Thymus (tissue), 11 donors: ENCODE results near the gene SALL3. TPM values are rescaled to one million over a fixed set of nuclear protein-coding genes. Genes with fewer than 3 reads are reported as not detected.
"Not testable (repeated sequence)": the region's sequence is repeated elsewhere in the genome, so short reads cannot be mapped to it uniquely, and the experiment has no call there.

Experiments
- DNase-seq, 9 donors: peaks; one replicate each; pipeline ENCODE4 v3.0.0-alpha.2; 2013; ENCODE audit warnings: low spot score in 9 of 9, low read depth in 6 of 9, missing footprints in 1 of 9
- H3K27ac ChIP-seq, 2 donors: one replicate each; pipeline ENCODE4 v1.5.1; 2013; ENCODE audit warnings: control low read depth in 1 of 2, low read depth in 1 of 2, low read length in 1 of 2, mild to moderate bottlenecking in 1 of 2, moderate library complexity in 1 of 2
- H3K27me3 ChIP-seq, 2 donors: one replicate each; pipeline ENCODE4 v1.5.1; 2013; ENCODE audit warnings: low read length in 1 of 2; ENCODE audit not compliant: control insufficient read depth in 2 of 2, insufficient read depth in 1 of 2
- H3K36me3 ChIP-seq, 2 donors: one replicate each; pipeline ENCODE4 v1.5.1; 2013; ENCODE audit warnings: low read length in 1 of 2, mild to moderate bottlenecking in 1 of 2, moderate library complexity in 1 of 2; ENCODE audit not compliant: control insufficient read depth in 2 of 2, insufficient read depth in 2 of 2
- H3K4me1 ChIP-seq, 2 donors: one replicate each; pipeline ENCODE4 v1.5.1; 2013; ENCODE audit warnings: low read length in 2 of 2; ENCODE audit not compliant: control insufficient read depth in 2 of 2, insufficient read depth in 2 of 2
- H3K4me3 ChIP-seq, 2 donors: one replicate each; pipeline ENCODE4 v1.5.1; 2013; ENCODE audit warnings: low read length in 2 of 2, control low read depth in 1 of 2, mild to moderate bottlenecking in 1 of 2
- H3K9me3 ChIP-seq, 2 donors: one replicate each; pipeline ENCODE4 v1.5.1; 2013; ENCODE audit warnings: low read length in 1 of 2, mild to moderate bottlenecking in 1 of 2; ENCODE audit not compliant: control insufficient read depth in 2 of 2, insufficient read depth in 1 of 2
- WGBS: extraction: QIAGEN DNeasy Blood & Tissue Kit; methylation state at CpG from one replicate; pipeline ENCODE4 v1.1.7; 2013; 5-methylcytosine and 5-hydroxymethylcytosine counted together
- polyA plus RNA-seq: library from polyadenylated mRNA; stranded (reverse); fragments of 200-250 nt; gene quantifications from one replicate; pipeline ENCODE4 v1.2.3, GENCODE V29; 2013
- total RNA-seq: library from RNA; stranded (reverse); fragments of 120-200 nt; gene quantifications from one replicate; pipeline ENCODE4 v1.2.4, GENCODE V29; 2013
- donor health status: healthy.

Gene SALL3
- total and polyA plus RNA-seq, 2 donors: under 0.01 to 0.02 TPM

- H3K4me1 ChIP-seq: no peaks in the 10 kb centered on the region
- 85% methylated on average over 17 of the region's 17 CpGs for WGBS
- no peaks in the 10 kb centered on the region for H3K27me3 ChIP-seq
- H3K4me3 ChIP-seq: no peak overlapping the region
- H3K9me3 ChIP-seq: peaks cover 0 to 8% of the 10 kb centered on the region in 2 donors
- H3K27ac ChIP-seq: no peak overlapping the region
- no peak for DNase-seq
- H3K36me3 ChIP-seq: no peaks in the 10 kb centered on the region
These were observed 24.6 kb upstream of the SALL3 start for GRCh38 chr18:78955051-78955450.

- whole genome bisulfite sequencing: 92% methylated on average over 14 of the region's 14 CpGs
- Histone ChIP-seq H3K4me1 (no peaks in the 10 kb centered on the region), H3K9me3 (peaks cover 0 to 5% of the 10 kb centered on the region in 2 donors), H3K36me3 (no peaks in the 10 kb centered on the region), H3K27me3 (no peaks in the 10 kb centered on the region), H3K4me3 (no peak overlapping the region), H3K27ac (no peak overlapping the region)
- no peak for DNase-seq
These were observed 22.5 kb upstream of the SALL3 start for GRCh38 chr18:78957140-78957539.

- DNase-seq: no peak
- 93% methylated on average over 6 of the region's 6 CpGs for WGBS
- Histone ChIP-seq H3K36me3 (no peaks in the 10 kb centered on the region), H3K9me3 (peaks cover 0 to 5% of the 10 kb centered on the region in 2 donors), H3K27me3 (no peaks in the 10 kb centered on the region), H3K4me1 (no peaks in the 10 kb centered on the region), H3K4me3 (no peak overlapping the region), H3K27ac (no peak overlapping the region)
These were observed 18.9 kb upstream of the SALL3 start for GRCh38 chr18:78960709-78961108.

- WGBS: 88% methylated on average over 7 of the region's 7 CpGs
- H3K36me3 ChIP-seq: no peaks in the 10 kb centered on the region
These were observed 17.5 kb upstream of the SALL3 start for GRCh38 chr18:78962098-78962497.

GRCh38 chr18:78964727-78965126, 14.9 kb upstream of the SALL3 start:
- not testable (repeated sequence) for H3K4me1 ChIP-seq, H3K9me3 ChIP-seq, H3K27me3 ChIP-seq, DNase-seq, H3K36me3 ChIP-seq, H3K4me3 ChIP-seq, H3K27ac ChIP-seq
- WGBS: 95% methylated on average over 24 of the region's 24 CpGs

More at GRCh38 chr18:78962098-78962497, 17.5 kb upstream of the SALL3 start:
- no peaks in the 10 kb centered on the region for H3K27me3 ChIP-seq
- H3K4me1 ChIP-seq: no peaks in the 10 kb centered on the region
- H3K4me3 ChIP-seq: no peak overlapping the region
- H3K27ac ChIP-seq: no peak overlapping the region
- DNase-seq: no peak
- peaks cover 0 to 3% of the 10 kb centered on the region in 2 donors for H3K9me3 ChIP-seq

DNA sequence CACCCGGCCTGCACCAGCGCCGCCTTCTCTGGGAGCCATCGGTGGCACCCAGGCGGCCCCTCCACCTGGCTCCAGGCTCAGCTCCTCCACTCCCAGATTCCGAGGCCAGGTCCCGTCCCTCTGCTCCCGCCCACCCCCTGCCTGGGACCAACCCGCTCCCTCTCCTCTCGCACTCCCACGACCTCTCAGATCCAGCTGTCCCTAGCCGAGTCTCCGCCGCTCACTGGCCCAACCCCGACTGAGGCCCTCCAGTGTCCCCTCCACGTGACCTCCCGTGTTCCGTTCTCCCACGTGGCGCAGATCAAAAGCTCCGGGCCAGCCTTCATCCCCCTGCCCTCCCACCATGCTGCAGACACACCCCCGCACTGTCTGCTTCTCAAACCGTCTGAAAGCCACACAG, 14.4 kb upstream of the SALL3 start:
- H3K27ac ChIP-seq: no peak overlapping the region
- no peak overlapping the region for H3K4me3 ChIP-seq
- no peaks in the 10 kb centered on the region for H3K36me3 ChIP-seq
- H3K9me3 ChIP-seq: no peaks in the 10 kb centered on the region
- H3K4me1 ChIP-seq: no peaks in the 10 kb centered on the region
- WGBS: 90% methylated on average over 23 of the region's 23 CpGs
- H3K27me3 ChIP-seq: peaks cover 0 to 13% of the 10 kb centered on the region in 2 donors
- no peak for DNase-seq

DNA sequence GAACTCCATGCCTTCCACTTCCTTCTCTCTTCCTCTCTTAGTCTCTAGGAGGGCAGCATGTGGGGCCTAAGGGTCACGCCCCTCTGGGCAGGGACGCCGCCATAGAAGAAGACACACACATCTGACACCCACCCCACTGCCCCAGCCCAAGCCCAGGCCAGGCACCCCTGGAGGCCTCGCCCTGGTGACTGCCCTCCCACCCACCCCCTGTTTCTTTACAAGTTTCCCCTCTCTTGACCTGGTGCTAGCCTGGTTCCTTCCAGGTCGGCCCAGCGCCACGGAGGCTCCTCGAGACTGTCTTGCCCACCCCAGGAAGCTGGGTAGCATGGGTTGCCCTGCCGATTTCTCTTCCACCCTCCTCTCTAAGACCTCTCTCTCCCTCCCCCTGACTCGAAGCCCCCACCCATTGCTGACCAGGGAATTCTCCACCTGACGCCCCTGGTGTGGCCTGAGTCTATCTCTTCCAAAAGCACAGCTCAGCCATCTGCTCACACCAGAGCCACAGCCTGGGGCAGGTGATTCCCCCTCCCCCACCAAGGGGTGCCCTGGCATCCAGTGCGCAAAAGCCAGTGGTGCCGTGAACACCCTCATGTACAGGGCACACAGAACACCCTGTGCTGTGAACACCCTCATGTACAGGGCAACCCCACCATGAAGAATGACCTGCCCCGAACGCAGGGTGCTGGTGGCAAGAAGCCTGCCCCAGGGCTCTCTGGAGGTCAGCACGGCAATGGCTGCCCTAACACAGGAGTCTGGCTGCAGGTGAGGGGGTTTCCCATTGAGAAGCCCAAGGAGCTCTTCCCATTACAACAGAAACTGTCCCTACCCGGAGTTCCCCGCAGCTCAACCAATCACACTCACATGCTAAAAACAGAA, 13.5 kb upstream of the SALL3 start:
- no peak overlapping the region for H3K27ac ChIP-seq
- H3K36me3 ChIP-seq: no peaks in the 10 kb centered on the region
- 84% methylated on average over 18 of the region's 18 CpGs for WGBS
- no peaks in the 10 kb centered on the region for H3K9me3 ChIP-seq
- no peak overlapping the region for H3K4me3 ChIP-seq
- no peak for DNase-seq
- H3K4me1 ChIP-seq: no peaks in the 10 kb centered on the region
- peaks cover under 1 to 19% of the 10 kb centered on the region in 2 donors for H3K27me3 ChIP-seq

DNA sequence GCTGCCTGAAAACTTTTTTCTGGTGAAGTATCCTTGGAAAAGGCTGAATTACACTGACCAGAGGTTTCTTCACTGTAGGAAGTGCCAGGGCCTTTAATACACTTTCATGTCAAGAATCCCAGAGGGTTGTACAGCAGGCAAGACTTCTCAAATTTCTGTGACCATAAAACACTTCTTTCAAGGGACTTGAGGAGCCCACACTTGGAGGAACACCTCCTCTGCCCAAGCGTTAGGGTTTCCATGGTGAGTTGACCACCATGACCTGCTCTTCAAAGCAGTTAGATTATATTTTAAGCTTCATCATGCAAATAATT, 12.9 kb upstream of the SALL3 start:
- Histone ChIP-seq H3K27me3 (peaks cover 4 to 25% of the 10 kb centered on the region in 2 donors), H3K36me3 (no peaks in the 10 kb centered on the region), H3K4me1 (no peaks in the 10 kb centered on the region), H3K9me3 (no peaks in the 10 kb centered on the region), H3K4me3 (no peak overlapping the region), H3K27ac (no peak overlapping the region)
- 70% methylated on average over 1 of the region's 1 CpG for WGBS
- no peak for DNase-seq

- H3K27me3 ChIP-seq: peaks cover 13 to 35% of the 10 kb centered on the region in 2 donors
- H3K36me3 ChIP-seq: no peaks in the 10 kb centered on the region
- WGBS: 90% methylated on average over 6 of the region's 6 CpGs
These were observed 11.9 kb upstream of the SALL3 start for GRCh38 chr18:78967692-78968091.

More at GRCh38 chr18:78967692-78968091, 11.9 kb upstream of the SALL3 start:
- Histone ChIP-seq H3K9me3 (no peaks in the 10 kb centered on the region), H3K4me1 (no peaks in the 10 kb centered on the region), H3K27ac (no peak overlapping the region), H3K4me3 (no peak overlapping the region)
- DNase-seq: no peak
